Measurements from ENCODE around the gene TRIM8.

The TRIM8 gene, protein sequence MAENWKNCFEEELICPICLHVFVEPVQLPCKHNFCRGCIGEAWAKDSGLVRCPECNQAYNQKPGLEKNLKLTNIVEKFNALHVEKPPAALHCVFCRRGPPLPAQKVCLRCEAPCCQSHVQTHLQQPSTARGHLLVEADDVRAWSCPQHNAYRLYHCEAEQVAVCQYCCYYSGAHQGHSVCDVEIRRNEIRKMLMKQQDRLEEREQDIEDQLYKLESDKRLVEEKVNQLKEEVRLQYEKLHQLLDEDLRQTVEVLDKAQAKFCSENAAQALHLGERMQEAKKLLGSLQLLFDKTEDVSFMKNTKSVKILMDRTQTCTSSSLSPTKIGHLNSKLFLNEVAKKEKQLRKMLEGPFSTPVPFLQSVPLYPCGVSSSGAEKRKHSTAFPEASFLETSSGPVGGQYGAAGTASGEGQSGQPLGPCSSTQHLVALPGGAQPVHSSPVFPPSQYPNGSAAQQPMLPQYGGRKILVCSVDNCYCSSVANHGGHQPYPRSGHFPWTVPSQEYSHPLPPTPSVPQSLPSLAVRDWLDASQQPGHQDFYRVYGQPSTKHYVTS

DNA sequence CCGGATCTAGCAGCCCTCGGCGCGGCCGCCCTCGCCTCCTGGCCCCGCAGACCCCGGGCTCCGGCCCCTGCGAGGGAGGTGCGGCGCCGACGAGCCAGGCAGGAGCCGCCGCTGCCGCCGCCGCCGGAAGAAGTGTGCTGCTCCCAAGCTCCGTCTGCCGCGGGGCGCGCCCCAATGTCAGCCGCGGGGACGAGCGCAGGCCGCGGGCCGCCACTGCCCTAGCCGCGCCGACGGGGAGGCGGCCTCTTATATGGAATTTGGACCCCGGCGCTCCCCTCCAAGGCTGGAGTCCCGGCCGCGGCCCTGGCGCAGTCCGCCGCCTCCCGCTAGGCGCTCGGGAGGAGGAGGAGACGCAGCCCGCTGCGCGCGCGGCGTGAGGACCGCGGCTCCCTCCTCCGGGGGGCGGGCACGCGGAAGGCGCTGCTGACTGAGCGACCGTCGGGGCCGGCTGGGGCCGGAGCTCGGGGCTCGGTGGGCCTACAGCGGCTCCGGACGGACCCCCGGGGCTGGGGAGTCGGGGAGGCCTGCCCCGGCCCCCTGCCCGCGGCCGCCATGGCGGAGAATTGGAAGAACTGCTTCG is at the start of gene TRIM8:
Gene TRIM8 (plus strand): TSS at position 414 of the 580 bp plus-strand sequence. CDS start 139 bp downstream, at position 553.
- in situ Hi-C loops (cut with MboI; ENCODE audit: low sequenced_read_pairs), result no loop called here

DNA sequence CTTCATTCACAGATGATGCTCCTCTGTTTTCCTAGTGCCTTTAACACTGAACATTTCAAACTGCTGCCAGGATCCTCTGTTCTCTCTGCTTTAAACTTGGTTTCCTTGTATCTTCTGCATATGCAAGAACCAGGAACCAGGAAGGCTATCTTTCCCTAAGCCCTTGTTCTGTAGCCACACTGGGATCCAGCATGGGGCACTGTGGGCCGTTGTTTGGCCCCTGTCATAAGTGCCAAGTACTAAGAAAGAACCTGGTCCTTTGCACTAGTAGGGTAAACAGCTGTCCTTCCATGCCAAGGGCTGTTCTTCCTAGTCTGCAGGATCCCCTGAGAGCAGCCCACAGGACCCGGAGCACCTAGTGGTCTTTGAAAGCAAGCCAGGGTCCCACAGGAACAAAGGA is 49.0 kb upstream of the TRIM8 start:
- in situ Hi-C loops (cut with MboI; ENCODE audit: low sequenced_read_pairs), result loop anchor here (25.0 kb wide), 1 partner anchor 358 kb away; the partner anchor contains the start of genes ELOVL3, GBF1 and PITX3

DNA sequence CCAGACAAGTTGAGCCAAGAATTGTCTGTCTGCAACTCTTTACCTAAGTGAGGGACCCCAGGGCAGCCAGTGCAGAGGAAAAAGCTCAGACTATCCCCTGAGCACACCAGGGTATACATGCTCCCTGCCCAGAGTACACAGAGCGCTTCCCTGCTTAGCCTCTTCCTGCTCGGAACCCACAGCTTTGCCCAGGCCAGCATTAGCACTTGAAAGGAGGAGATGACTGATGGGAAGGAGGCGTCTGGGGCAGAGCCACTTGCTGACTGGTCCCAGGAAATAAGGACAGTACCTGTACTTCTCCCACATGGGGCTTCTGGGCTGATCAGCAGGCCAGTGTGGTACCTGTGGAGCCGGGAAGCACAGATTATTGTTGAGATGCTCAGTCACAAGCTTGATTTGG is 48.4 kb upstream of the TRIM8 start:
- in situ Hi-C loops (cut with MboI; ENCODE audit: low sequenced_read_pairs), result loop anchor here (25.0 kb wide), 1 partner anchor 359 kb away; the partner anchor contains the start of genes ELOVL3, GBF1 and PITX3

DNA sequence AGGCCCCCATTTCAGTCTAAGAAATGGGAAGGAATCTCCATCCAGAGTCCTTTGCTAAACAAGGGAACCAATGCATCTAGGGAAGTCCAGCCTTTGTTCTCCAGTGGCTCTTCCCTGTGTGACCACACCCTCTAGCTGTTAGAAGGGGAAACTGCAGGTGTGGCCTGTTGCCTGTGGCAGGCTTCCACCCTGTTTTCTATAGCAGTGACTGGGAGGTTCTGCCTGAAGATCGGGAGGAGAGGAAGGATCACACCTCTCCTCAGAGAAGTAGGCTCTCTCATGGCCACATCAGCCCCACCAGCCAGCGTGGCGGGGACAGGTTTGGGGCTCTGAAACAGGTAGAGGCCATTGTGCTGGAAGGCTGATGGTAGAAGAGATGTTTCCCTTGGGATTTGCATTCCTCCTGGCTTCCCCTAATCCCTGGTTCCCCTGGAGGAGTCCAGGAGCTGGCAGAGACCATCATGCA is 47.7 kb upstream of the TRIM8 start:
- in situ Hi-C loops (cut with MboI; ENCODE audit: low sequenced_read_pairs), result loop anchor here (25.0 kb wide), 1 partner anchor 359 kb away; the partner anchor contains the start of genes ELOVL3, GBF1 and PITX3

DNA sequence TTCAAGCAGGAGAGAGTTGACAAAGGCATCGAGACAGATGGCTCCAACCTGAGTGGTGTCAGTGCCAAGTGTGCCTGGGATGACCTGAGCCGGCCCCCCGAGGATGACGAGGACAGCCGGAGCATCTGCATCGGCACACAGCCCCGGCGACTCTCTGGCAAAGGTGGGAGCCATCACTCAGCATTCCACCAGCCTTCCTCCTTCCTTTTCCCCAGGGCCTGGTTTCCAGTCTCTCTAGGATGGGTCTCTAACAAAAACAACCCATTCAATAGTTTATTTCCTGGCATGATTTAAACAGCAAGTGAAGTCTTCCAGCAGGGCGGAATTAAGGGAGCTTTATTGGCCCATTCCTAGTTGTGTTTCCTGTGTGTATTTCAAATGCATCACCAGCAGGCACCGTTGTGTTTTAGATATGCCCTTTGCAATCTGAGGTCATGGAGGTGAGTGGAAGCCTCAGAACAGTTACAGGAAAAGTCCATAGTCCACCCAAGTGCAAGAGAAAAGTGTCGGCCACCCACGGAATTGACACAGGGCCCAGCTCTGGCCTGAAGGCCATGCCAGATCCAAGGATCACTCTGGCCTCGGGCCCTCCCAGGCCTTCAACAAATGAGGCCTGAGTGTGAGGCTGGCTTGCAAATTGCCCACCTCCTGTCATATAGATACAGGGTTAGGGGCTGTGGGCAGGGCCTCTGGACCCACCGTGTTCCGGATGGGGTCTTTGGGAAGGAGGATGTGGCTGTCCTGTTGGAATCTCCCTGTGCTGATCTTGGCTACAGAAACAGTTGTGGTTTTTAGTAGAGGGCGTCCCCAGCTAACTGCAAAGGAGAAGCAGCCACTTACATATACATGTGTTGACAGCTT is 46.9 kb upstream of the TRIM8 start:
- in situ Hi-C loops (cut with MboI; ENCODE audit: low sequenced_read_pairs), result loop anchor here (25.0 kb wide), 1 partner anchor 360 kb away; the partner anchor contains the start of genes ELOVL3, GBF1 and PITX3

DNA sequence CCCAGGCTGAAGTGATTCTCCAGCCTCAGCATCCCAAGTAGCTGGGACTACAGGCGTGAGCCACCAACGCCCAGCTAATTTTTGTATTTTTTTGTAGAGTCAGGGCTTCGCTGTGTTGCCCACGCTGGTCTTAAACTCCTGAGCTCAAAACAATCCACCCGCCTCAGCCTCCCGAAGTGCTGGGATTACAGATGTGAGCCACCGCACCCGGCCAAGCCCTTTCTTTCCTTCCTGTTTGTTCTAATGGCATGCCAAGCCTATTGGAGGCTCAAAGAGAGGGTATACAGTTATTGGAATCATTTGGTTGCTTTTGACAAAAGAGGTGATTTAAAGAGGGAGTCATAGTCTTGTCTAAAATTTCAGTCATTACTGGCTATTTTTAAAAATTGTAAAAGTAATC is 46.0 kb upstream of the TRIM8 start:
- in situ Hi-C loops (cut with MboI; ENCODE audit: low sequenced_read_pairs), result loop anchor here (25.0 kb wide), 1 partner anchor 361 kb away; the partner anchor contains the start of genes ELOVL3, GBF1 and PITX3

DNA sequence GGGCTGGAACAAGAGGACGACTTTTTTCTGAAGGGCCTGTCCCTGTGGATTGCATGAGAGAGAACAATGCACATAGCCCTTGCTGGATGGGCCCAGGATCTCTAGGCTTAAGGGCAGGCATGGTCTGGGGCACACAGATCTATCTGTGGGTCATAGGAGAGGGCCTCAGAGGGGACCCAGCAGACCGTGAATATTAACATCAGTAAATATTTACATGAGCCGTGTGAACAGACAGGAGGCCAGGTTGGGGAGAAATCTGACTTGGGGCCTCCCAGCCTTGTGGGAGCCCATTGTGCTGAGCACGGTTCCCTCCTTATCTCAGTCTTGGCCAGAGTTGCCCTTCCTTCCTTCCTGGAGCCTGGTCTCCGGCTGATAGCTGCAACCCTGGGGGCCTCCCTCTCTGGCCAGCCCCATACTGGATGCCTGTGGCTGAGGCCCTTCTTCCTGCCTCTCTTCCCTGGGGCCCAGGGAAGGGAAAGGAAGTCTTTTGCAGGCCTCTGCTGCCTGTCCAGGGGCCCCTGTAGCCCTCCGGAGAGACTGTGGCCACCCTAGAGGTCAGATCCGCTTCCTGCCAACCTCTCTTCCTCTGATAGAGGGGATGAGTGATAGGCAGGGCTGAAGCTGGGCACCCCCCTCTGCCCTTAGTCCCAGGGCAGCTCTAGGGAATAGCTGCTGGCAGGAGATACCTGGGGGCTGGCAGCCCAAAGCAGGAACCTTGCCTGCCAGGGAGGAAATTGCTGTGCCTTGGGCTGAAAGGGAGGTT is 44.5 kb upstream of the TRIM8 start:
- in situ Hi-C loops (cut with MboI; ENCODE audit: low sequenced_read_pairs), result loop anchor here (25.0 kb wide), 1 partner anchor 362 kb away; the partner anchor contains the start of genes ELOVL3, GBF1 and PITX3

DNA sequence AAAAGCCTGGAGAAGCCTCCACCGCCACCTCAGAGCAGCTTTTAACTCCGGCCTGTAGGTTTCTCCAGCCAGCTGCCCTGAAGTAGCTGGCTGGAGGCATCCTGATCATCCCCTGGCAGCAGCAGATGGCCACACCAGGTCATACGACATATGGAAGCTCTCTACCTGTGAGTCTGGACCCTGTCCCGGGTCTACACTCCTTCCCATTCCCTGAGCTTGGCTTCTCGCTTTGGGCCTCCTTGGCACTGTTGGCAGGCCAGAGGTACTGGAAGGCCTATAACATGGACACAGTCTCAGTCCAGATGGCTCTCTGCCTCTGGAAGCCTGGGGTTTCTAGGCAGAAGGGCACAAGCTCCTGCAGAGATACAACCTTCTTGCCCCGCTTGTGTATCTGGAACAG is 43.5 kb upstream of the TRIM8 start:
- in situ Hi-C loops (cut with MboI; ENCODE audit: low sequenced_read_pairs), result no loop called here

DNA sequence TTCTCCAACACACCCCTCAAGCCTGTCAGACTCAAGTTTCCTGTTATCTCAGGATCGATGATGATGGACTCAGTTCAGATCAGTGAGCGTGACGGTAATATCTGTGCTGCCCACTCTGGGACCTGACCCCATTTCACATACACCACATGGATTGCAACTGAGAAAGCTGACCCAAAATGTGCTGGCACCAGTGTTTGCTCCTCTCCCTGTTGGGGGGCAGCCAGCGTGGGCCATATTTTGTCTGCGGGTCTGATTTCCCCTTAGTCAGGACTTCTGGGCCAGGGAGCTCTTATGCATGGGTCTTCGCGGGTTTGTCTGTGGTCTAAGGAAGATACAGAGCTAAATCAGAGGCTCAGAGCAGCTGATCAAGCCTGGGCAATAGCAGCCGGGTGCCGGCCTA is 42.6 kb upstream of the TRIM8 start:
- in situ Hi-C loops (cut with MboI; ENCODE audit: low sequenced_read_pairs), result no loop called here

DNA sequence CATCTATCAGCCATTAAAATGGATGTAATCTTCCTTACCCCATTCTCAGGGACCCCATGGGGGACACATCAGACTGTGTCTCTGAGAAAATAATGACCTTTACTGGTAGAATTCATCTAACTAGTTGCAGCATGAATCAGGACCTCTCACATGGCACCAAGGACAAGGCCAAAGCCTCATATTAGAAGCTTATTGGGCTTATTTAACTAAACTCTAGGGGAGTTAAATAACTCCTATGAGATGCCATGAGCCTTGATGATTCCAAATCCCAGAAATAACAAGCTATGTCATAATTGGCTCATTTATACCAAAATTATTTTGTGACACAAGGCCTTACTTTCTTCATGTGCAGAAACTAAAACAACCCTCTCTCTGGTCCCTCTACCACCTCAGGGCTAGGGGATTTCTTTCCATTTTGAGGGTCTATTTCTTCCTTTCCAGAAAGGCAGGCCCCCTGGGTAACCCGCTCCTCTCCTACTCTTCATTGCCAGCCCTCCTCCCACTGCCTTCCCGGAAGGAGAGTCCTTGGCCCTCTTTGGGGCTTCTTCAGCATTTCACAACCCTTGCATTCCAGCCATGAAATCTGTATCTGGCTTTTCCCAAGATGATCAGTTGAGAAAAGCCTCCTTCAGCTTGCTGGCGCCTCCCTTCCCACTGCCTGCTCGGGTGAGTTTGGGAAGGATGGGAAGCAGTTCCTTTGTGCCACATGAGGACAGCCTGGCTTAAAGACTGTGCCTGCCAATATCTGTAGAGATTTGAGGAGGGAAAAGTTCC is 41.8 kb upstream of the TRIM8 start:
- in situ Hi-C loops (cut with MboI; ENCODE audit: low sequenced_read_pairs), result no loop called here

DNA sequence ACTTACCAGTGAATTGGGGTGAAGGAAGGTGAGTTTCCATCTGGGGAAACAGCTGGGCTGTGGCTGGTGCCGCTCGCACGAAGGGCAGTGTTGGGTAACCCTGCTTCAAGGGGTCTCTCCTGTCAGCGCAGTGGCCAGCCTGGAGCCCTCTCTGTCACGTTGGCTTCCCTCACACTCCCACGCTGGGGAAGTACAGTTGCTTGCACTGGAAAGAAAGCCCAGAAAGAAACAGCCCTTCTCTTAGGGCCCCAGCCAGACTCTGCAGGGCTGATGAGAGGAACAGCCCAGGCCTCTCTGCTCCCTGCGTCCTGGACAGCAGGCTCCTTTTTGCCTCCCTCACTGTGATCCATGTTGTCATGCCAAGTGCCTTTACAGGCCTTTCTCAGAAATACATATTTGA is 40.3 kb upstream of the TRIM8 start:
- in situ Hi-C loops (cut with MboI; ENCODE audit: low sequenced_read_pairs), result no loop called here

DNA sequence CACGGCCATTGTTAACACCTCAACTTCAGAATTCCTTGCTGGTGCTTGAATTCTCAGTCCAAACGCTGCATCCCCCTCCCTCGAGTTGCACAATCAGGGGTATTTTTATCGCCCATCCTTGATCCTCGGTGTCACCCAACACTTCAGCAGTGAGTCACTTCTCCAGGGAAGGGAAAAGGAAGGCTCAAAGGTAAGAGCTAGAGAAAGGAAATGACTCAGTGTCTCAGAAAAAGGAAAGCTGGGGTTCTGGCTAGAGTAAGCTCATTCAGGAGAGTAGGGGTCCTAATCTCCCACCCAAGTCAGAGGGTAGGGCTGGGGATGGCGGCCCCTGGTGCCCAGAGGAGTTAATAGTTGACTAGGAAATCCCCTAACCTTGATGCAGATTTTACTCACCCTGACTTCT is 39.8 kb upstream of the TRIM8 start:
- in situ Hi-C loops (cut with MboI; ENCODE audit: low sequenced_read_pairs), result no loop called here

DNA sequence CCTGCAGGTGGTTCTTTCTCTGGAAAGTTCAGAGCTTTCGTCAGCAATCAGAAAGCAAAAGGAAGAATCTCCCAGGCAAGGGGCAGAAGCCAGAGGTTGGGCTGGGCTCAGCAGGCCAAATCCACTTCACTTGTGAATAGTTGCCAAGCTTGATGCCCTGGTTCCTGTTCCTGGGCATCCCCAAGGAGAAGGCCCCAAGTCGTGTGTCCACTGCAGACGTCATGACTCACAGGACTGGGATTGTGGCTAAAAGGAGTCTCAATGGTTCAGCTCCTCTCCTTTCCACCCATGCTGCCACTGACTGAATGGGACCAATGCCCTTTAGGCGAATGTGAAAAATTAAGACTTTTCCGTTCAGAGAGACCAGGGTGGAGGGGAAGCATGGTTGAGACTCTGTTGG is 38.6 kb upstream of the TRIM8 start:
- in situ Hi-C loops (cut with MboI; ENCODE audit: low sequenced_read_pairs), result no loop called here

DNA sequence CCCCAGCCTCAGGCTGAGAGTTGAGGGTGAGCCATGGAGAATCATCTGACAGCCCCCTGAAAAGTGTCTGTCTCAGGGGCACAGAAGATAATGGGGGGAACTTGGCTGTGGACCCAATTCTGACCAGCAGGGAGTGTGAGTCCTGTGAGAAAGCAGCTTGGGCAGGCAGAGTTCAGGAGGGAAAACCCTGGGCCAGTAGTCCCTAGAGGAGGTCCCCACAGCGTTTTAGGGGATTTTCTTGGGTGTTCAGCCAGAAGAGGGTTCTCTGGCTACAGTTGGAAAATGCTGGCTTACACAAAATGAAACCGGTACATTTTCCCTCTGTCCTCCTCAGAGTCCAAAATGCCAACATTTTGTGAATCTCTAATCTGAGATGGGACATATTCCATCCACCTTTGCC is 35.8 kb upstream of the TRIM8 start:
- in situ Hi-C loops (cut with MboI; ENCODE audit: low sequenced_read_pairs), result no loop called here

DNA sequence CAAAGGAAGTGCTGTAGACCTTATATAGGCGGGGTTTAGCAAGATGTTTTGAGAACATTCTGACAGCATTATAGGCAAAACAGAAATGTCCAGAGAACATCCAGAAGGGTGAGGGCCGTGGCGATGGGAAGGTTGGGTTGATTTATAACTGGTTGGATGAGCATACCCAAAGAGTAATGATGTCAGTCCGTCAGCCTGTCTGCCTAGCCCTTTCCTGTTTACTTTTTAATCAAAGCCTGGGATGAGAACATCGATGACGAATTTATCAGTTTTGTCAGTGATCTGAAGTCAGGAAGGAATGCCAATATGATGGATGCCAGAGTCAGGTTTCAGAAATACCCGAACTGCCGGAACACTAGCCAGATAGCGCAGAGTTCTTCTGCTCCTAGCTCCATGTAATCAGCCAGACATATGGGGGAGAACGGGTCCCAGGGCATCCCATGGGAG is 33.8 kb upstream of the TRIM8 start:
- in situ Hi-C loops (cut with MboI; ENCODE audit: low sequenced_read_pairs), result no loop called here

DNA sequence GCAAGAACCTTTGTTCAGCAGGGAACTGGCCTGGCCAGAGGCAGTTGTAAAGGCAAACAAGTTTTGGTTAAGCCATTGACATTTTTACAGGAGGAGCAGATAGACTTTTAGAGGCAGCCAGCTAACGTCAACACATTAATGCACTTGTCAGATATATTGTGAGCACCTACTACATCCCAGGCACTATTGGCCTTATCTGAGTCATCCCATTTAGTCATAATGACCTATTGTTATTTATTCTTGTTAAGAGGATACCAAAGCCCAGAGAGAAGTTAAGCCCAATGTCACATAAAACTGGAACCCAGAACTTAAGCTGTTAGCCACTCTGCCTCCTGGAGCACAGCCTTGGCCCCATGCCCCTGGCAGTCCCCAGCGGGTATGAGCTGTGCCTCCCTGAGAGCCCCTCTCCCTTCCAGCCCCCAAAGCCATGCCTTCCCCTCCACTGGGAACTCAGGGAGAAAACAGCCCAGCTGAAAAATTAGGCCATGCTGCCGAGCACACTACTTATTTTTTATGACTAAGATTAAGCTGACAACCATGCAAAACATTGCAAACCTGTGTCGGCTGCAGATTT is 32.7 kb upstream of the TRIM8 start:
- in situ Hi-C loops (cut with MboI; ENCODE audit: low sequenced_read_pairs), result no loop called here

DNA sequence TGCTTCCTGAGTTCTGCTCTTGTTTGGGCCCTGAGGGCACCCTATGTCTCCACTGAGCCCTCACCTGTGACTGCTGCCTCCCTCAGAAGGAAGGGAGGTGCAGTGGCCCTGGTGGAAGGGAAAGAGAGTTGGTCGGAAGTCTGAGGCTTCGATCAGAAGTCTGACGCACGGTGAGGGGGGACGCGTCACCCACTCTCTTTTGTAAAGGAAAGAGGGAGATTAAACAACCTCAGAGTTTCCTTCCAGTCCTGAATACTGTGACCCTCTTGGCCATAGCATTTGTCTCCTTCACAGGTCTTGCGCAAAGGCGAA is 31.4 kb upstream of the TRIM8 start:
- in situ Hi-C loops (cut with MboI; ENCODE audit: low sequenced_read_pairs), result no loop called here

DNA sequence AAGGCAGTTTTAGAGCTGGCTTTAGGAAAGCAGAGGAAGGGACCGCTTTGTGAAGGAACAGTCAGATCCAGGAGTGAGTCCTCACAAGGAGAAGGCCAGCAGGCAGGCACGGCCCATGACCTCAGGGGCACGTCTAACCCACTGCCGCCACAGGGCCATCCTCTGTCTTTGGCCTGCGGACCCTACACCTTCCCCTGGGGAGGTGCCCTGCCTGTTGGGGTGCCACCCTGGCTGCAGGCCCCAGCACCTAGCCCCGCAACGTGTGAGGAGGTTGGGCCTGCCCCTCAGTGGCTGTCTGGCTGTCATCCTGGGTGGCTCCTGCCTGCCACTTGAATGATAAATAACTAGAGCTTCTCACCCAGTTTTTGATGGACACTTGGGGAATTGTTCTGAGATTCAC is 31.0 kb upstream of the TRIM8 start:
- in situ Hi-C loops (cut with MboI; ENCODE audit: low sequenced_read_pairs), result no loop called here

DNA sequence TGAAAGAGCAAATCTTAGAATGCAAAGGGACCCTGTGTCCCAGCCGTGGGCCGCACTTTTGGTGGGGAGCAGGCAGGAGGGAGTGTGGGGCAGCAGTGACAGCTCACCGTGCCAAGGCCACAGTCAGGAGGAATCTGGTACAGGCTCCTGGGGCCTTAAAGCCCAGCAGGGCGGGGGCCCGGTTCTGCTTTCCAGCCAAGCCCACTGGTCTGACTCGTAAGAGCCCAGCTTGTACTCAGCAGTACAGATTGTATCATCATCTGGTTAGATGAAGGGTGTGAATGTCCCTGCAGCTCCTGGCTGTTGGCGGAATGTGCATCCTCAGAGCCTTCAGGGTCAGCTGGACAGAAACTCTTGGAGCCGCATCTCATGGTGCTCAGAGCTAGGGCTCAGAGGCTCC is 30.5 kb upstream of the TRIM8 start:
- in situ Hi-C loops (cut with MboI; ENCODE audit: low sequenced_read_pairs), result no loop called here
